Ammon's horn (tissue), 1 donor: ENCODE measurements around the gene CD164L2.
"Not testable (repeated sequence)": the region's sequence is repeated elsewhere in the genome, so short reads cannot be mapped to it uniquely, and the experiment has no call there.

Experiments
- DNase-seq: peaks from one replicate; pipeline ENCODE4 v3.0.0-alpha.2; 2016; ENCODE audit warnings: low spot score

CD164L2 gene

GRCh38 chr1:27384797-27385196 is 1.7 kb upstream of the CD164L2 start:
- not testable (repeated sequence) for DNase-seq

- no peak for DNase-seq
Measured at GRCh38 chr1:27383661-27384060, 528 bp upstream of the CD164L2 start.

DNA sequence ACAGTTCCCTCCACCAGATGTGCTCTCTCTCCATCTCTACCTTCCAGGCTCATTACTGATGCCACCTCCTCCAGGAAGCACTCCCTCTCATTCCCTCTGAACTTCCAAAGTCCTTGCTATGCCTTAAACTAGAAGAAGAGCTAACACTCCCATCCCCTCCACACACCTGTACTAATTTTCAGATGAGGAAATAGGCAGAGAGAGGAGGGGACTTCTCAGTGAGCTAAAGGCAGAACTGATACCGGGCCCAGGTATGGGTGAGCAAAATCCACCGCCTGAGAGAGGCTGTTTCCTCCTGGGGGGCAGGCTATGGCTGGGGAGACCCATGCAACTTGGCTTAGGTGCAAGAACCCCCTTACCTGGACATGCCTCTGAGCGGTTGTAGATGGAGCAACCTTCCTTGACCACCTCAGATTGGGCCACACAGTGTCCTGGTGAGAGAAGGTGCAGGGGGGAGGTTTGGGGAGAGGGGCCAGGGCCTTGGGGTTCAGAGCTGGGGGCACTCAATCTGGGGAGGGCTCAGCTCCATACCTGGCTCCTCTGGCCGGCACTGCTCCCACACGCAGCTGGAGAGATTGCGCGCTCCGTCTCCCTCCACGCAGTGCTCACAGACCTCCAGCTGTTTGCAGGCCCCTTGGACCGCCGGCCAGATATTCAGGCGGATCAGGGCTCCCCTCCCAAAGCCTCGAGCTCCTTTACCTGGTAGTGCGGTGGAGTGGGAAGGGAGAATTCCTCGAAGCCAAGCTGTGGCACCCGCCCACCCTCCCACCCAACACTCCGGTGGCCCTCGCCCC is 967 bp downstream of the CD164L2 start:
- no peak for DNase-seq

DNA sequence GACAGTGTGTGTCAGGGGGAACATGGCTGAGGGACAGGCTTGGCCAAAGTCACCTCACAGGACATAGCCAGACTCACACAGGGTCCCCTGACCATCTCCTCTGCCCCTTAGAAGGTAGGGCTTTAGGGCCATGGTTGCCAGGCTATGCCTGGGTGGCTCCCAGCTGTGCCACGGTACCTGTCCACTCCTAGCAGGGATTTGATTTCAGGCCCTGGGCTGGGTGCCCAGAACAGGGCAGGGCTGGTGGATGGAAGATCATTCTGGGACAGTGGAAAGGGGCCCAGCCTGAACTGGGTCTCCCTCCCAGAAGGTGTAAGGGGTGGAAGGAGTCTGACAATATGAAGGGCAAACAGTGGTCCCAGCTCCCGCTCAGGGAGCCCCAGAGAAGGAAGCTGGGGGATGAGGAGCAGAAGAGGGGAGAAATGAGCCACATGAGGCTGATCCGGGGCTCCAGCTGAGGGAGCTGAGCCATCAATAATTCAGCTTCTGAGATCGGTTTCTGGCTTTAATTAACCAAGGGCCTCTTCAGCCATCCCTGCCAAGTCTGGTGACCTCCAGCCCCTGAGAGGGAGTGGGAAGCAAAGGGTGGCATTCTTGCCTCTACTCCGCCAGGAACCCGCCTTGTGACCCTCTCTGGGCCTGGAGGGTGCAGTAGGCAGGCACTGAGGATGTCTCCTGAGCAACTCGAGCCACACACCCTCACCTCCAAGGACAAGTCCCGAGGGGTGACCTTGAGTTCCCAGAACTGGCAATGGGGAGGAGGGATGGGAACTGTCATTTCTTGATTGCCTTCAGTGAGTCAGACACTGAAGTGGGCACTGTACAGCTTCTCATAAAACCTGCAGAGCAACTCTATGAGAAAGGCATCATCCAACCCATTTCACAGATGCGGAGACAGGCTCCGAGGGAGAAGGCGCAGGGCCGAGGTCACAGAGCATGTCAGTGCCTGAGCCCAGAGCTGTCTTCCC is 2.1 kb downstream of the CD164L2 start:
- DNase-seq = no peak

DNA sequence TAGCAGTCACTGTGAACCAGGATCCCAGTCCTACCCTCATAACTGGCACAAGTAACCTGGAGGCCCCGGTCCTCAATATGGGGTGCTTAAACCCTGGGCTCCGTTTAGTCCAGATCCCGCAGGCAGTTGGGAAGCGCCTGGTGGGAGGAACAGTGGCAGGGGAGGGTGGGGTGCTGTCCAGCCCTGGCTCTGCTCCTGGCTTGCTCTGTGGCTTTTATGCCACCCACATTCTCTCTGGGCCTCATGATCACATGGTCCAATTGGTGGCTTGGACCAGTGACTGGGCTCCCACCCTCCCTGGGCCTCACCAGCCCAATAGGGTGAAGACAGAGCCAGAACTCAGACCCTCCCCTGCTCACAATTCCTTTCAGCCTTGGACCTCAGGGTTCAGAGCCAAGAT is 2.9 kb downstream of the CD164L2 start:
- DNase-seq = no peak

DNA sequence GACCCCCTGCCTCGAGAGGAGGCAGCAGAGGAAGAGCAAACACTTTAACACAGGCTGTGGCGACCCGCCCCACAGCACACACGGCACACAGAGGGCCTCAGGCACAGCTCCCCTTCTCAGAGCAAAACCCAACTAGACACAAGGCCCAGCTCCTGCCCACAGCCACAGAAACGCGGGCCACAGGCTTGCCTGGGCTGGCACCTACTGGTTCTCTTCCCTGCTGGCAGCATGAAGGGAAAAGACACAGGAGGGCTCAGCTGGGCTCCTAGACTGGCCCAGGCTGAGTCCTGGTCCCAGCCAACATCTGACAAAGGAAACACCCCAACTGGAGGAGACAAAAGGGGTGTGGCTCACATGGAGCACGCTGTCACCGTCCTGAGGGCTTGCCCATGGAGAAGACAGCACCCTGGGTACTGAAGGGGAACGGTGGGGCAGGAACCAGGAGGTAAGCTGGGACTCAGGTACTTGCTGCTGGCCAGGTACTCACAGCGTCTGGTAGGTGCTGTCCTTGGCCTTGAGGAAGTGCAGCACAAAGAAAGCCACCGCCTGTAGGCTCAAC is 3.5 kb downstream of the CD164L2 start:
- DNase-seq = no peak

DNA sequence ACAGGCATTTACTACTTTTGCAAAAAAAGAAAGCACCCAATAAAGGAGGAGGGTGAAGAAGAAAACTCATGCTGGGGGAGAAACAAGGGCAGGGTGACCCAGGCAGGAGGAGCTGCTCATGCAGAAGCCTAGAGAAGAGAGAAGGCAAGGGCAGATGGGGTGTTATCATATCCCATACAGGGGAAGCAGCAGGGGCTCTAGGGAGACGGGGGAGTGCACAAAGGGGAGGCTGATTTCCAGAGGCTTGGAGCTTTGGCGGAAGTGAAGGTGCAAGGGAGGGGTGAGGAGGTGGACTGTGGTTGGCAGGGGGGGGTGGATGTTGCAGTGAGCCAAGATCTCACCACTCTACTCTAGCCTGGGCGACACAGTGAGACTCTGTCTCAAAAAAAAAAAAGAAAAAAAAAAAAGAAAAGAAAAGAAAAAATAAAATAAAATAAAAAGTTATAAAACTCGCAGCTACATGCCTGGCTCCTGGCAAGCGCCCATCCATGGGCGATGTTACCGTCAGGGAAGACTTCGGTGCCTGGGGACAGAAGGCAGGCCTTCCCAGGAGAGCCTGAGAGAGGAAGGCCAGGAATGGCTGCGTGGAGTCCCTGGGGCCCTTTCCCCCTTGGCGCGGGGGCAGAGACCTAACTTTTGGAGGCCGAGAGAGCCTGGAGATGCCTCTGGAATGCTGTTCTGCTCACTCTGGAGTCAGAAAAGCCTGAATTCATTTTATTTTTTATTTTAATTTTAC is 5.2 kb downstream of the CD164L2 start:
- DNase-seq = no peak

- DNase-seq = no peak
Measured at GRCh38 chr1:27374362-27375086, 8.6 kb downstream of the CD164L2 start, which contains the start of gene FCN3. Gene FCN3 (minus strand): TSS chr1:27374824. CDS start chr1:27374818, 6 bp downstream.

GRCh38 chr1:27372808-27373690 is 10.1 kb downstream of the CD164L2 start:
- DNase-seq = no peak

GRCh38 chr1:27372022-27372807 is 10.9 kb downstream of the CD164L2 start:
- DNase-seq = no peak

- no peak for DNase-seq
Measured at GRCh38 chr1:27368869-27369582, 14.1 kb downstream of the CD164L2 start.

GRCh38 chr1:27367160-27367650 is 15.9 kb downstream of the CD164L2 start:
- DNase-seq = no peak

- peak; percentile 64 for DNase-seq
Measured at GRCh38 chr1:27366411-27367159, 16.5 kb downstream of the CD164L2 start, which contains the start of gene MAP3K6. Gene MAP3K6 (minus strand): TSS chr1:27366961. CDS start chr1:27366597, 364 bp downstream.

- peak; percentile 34 for DNase-seq
Measured at GRCh38 chr1:27366113-27366410, 17.1 kb downstream of the CD164L2 start.

DNA sequence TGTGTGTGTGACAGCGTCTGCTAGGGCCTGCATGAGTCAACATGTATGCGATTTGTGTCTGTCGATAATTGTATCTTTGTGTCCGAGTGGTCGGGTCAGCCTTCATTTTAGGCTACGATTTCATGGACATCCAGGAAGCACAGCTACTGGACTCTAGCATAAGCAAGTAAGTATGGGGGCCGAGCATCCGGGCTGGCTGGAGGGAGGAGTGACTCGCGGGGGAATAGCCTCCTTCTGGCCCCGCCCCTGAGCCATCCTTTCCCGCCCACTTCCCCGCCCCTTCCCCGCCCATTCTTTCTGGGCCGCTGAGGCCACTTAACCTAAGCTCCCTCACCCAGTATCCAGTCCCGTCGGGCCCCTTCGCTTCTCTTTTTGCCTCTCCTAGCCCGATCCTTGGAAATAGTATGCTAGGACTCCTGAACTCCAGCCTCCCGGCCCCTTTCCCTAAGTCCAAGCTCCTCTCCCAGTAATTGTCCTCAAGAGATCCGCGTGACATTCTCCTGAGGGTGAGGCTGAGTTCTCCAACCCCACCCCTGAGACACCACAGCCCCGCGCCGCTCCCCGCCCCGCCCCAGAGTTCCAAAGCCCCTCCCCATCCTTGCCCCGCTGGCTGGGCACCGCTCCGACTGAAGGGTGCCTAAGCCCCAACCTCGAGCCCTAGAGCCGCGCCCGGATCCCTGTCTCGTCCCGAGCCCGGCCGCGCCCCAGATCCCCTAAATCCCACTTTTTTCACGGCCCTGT is 17.6 kb downstream of the CD164L2 start:
- peak; percentile 87 for DNase-seq

GRCh38 chr1:27364696-27365371 is 18.3 kb downstream of the CD164L2 start:
- no peak for DNase-seq
